ENCODE data around the gene CDHR4. TPM values are rescaled to one million over a fixed set of nuclear protein-coding genes. Genes with fewer than 3 reads are reported as not detected.
"Not testable (repeated sequence)": the region's sequence is repeated elsewhere in the genome, so short reads cannot be mapped to it uniquely, and the experiment has no call there.

Gene CDHR4
- total RNA-seq, 4 donors from 2014 or later: 0.36 to 6.0 TPM; not detected in 2

- DNase-seq (ENCODE audit: low spot score): no peak
Measured at GRCh38 chr3:49840388-49840787, 40.7 kb upstream of the CDHR4 start.

DNA sequence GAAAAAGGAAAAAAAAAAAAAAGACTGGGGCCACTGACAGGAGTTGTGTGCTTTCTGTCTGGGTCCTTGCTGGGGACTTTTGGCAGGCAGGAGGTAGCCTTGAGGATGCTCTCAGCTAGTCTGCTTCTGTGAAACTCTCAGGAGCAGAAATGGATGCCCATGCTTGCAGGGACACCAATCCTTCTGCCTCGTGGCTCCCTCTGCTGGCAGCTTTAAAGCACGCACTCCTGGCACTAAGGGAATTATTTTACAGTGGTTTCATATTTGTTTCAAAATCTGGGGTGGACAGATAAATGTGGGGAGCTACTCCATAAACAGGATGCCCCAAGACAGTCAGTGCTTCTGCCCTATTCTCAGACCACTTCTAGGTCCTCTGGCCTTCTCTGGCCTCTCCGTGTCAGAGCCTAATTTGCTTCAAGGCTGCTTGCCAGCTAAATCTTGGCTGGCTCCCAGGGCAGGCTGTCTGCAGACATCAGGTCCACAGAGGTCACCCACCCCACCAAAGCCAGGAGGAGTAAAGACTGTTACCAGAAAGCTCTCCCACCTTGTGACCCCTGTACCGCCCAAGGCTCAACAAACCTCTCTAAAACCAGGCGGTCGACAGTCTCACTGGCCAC is 39.6 kb upstream of the CDHR4 start:
- ATAC-seq (ENCODE audit: low FRiP score) (peak; percentile 67), DNase-seq (ENCODE audit: low spot score) (peak; percentile 65)
- TF ChIP-seq CTCF (IDR thresholded peaks at IDR 0.05): peak in 2 of 3 donors; percentile 36 to 66

More at GRCh38 chr3:49840388-49840787, 40.7 kb upstream of the CDHR4 start:
- TF ChIP-seq CTCF (IDR thresholded peaks at IDR 0.05): no peak
- ATAC-seq (ENCODE audit: low FRiP score): no peak

- ATAC-seq (ENCODE audit: low FRiP score) (no peak), DNase-seq (ENCODE audit: low spot score) (no peak)
- TF ChIP-seq CTCF (IDR thresholded peaks at IDR 0.05): no peak
Measured at GRCh38 chr3:49831341-49831740, 31.7 kb upstream of the CDHR4 start.

- ATAC-seq (ENCODE audit: low FRiP score): no peak
Measured at GRCh38 chr3:49826016-49826415, 26.3 kb upstream of the CDHR4 start.

GRCh38 chr3:49823131-49823530 is 23.5 kb upstream of the CDHR4 start:
- not testable (repeated sequence) for ATAC-seq (ENCODE audit: low FRiP score); DNase-seq (ENCODE audit: low spot score)

More at GRCh38 chr3:49826016-49826415, 26.3 kb upstream of the CDHR4 start:
- no peak for TF ChIP-seq CTCF (IDR thresholded peaks at IDR 0.05)
- no peak for DNase-seq (ENCODE audit: low spot score)

GRCh38 chr3:49813497-49814174 is 14.0 kb upstream of the CDHR4 start, which contains the start of gene UBA7:
Gene UBA7 (minus strand): TSS chr3:49813953. CDS start chr3:49813787, 166 bp downstream.
- TF ChIP-seq CTCF (IDR thresholded peaks at IDR 0.05): no peak
- no peak for DNase-seq (ENCODE audit: low spot score)
- peak; percentile 86 for ATAC-seq (ENCODE audit: low FRiP score)

GRCh38 chr3:49812916-49813496 is 13.3 kb upstream of the CDHR4 start:
- DNase-seq (ENCODE audit: low spot score) (no peak), ATAC-seq (ENCODE audit: low FRiP score) (no peak)
- TF ChIP-seq CTCF (IDR thresholded peaks at IDR 0.05): no peak

All from omental fat pad (tissue), 4 donors.